ENCODE results near the gene CLRN3.

CLRN3 gene

DNA sequence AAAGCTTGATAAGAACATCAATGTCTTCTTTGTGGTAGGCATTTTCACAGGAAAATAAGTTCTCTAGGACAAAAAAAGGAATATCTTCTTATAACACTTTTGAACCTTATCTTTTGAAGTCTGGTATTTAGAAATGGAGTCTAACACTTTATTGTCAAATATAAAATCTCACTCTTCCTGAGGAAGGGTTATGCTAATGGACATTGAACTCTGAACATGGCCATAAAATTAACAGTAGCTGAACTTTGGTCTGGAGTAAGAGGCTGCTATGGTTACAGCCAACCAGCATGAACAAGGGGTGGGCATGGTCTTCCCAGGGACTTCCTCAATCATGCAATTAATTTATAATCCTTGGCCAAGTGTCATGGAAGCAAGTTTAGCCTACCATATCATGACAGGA is at the start of gene CLRN3:
CLRN3 (minus strand) TSS at position 199 of the 400 bp plus-strand sequence; CDS start at position 42, 157 bp downstream.
- DNase-seq = no peak

DNA sequence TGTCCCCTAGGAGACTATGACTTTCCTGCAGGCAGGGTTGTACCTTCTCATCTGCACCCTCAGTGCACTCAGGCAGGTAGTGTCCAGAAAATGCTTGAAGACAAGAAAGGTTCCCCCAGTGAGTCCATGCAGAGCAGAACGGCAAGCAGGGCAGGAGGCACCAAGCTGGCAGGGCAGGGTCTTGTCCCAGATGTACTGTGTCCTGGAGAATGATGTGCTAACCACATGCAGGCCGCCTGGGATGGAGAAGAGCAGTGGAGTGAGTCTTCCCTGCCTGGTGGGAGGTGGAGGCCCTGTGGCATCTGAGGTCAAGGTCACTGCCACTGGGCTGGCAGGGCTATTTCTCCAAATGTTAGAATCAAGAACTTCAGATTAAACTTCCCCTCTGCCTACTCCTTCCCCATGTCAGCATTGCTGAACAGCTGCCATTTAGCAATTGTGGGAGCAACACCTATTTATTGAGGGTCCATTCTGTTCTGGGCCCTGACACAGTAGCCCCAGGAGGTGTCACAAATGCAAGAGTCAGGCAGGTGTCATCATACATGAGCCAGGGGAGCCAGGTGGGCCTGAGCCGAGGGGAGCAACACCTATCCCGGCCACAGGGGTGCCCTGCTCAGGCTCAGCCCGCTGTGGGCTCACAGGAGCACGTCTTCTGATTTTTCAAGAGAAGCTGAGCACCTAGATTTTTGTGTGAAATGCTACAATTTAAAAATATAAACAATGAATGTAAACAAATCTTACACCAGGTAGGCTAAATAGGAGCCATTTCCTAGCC is 48.3 kb upstream of the CLRN3 start:
- DNase-seq = no peak

GRCh38 chr10:127939786-127940330 is 47.1 kb upstream of the CLRN3 start:
- DNase-seq = no peak

DNA sequence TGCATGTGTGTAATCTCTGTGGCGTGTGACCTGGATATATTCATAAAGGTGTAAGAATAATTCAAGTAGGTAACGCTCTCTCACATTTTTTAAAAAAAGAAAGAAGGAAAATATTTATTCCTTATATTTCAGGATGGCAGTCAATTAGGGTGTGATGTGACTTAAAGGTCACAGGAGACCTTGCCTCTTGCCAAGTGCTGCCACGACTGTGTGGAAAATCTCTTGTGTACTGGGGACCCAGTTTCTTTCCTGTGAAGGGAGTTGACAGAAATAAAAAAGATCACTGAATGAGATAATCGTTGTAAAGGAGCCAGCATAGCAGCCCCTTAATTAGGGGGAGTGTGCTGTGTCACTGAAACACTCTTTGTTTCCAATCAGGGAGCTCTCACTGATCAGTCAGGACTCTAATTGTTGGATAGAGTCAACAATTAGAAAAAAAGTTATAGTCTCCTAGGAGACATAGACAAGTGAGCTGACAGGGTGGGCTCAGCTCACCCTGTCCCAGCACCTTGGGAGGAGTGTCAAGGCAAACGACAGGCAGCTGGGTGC is 45.2 kb upstream of the CLRN3 start:
- DNase-seq = peak; percentile 55

DNA sequence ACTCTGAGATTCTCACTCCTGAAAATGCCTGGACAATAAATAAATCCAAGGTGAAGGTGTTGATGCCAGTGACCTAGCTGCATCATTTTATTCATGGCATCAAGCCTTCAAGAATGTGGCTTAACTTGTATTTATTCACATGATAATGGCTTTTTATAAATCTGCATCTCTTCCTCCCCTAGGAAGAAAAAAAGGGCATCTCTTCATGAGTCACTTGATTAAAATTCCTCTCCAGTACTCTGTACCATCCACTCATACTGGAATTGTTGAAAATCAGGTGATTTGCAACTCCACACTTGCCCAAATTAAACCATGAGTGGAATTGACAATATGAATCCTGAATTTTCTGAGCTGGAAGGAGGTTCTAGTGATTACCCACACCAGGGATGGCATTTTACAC is 44.3 kb upstream of the CLRN3 start:
- DNase-seq = no peak

- DNase-seq = peak; percentile 21
Measured at GRCh38 chr10:127935071-127935561, 42.4 kb upstream of the CLRN3 start.

GRCh38 chr10:127934383-127934782 is 41.6 kb upstream of the CLRN3 start:
- no peak for DNase-seq

DNA sequence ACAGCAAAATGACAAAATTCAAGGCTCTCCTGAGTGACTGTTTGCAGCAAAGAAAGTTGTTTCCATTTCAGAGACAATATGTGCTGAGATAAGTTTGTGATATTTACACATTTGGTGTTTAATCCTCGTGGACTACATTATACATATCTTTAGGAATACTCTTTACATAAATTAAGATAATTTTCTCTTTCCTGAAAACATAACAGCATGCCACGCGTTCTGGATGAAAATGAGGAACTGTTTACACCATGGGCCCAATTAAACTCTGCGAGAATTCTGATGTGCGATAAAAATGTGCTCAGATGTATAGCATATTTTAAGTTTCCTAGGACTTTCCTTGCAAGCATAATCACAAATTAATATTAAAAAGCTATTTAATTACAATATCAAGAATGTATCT is 40.5 kb upstream of the CLRN3 start:
- no peak for DNase-seq

DNA sequence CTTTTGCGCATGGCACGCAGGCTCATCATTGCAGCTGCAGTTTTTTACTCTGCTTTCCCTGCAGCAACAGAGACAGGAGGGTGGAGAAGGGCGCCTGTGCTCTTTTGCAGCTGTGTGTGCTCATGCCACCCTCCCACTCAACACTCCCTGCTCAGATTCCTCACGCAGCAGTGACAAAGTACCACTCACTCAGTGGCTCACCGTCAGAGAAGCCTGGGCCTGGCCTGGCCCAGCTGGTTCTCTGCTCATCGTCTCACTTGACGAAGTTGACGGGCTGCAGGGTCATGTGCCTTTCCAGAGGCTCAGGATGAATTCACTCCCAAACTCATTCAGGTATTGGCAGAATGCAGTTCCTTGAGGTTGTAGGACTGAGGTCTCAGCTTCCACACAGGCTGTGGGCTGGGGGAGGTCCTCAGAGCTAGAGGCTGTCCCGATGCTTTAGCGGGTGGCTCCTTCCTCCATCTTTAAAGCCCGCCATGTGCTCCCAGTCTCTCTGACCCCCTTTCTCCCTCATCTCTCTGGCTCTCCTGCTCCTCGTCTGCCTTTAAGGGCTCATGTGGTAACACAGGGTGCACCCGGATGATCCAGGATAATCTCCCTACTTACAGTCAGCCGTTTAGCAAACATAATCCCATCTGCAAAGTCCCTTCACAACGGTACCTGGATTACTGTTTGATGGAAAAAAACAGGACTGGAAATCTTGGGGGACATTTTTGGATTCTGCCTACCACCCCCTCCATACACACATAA is 40.0 kb upstream of the CLRN3 start:
- DNase-seq = no peak

DNA sequence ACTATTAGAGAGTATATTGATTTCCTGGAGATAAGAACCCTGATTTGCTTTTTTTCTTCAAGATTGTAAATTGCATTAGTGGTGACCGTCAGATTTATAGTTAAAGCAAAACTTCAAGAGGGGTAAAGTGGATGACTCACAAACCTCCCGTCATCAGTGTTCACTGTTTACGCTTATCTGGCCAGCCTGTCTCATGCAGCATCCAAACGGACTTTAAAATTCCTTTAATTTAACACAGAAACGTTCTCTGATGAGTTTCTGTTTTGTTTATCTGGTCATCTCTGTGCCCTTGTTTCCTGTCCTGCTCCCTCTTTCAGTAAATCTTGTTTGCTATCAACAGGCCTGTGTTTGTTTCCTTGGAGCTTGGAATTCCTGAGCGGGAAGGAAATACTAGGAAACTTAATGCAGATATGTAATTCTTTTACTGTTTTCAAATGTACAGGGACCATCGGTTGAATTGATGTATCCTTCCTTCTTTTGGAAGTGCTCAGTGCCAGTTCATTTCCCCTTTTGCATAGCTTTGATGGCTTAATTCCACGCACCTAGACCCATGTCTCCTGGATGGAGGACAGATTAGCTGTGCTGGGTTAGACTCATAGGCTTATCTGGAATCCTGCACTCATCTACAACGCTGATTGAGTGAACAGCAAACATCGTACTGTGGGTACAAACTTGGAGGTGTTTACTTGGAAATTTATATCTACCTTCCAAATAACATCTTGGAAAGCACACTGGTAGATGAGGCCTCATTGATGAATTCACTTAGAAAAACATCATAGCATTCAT is 35.5 kb upstream of the CLRN3 start:
- DNase-seq = no peak

GRCh38 chr10:127926455-127926854 is 33.7 kb upstream of the CLRN3 start:
- no peak for DNase-seq

DNA sequence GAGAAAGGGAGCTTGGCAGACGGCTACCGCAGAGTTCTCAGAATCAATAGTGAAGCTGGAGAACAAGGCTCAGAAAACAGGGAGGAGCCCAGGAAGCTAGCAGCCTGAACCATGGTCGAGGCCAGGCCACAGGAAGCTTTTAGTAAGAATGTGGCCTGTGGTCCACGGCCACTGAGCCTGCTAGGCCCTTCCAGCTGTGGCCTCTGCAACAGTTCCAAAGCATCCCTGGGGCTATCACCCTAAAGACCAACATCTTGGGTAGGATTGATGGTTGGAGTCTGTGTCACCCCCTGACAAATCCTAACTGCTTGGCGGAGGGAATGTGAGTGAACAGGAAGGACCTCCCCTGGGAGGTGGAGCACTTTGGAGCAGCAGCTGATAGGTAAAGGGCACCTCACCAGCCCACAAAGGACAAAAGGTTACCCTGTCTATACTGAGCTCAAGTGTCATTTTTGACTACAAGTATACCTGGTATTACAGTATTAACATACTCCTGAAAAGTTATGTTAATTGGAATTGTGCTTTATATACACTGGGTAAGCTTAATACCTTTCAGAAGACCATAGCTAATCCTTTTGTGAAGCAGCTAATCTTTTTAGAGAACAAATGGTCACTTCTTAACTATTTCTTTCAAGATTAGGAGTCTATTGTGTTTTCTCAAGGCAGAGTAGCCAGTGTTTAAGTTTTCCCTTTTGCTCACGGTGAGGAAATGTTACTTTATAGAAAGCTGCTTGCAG is 32.9 kb upstream of the CLRN3 start:
- DNase-seq = no peak

- DNase-seq = no peak
Measured at GRCh38 chr10:127923646-127924045, 30.9 kb upstream of the CLRN3 start.

- DNase-seq = peak; percentile 27
Measured at GRCh38 chr10:127922675-127923366, 30.1 kb upstream of the CLRN3 start.

DNA sequence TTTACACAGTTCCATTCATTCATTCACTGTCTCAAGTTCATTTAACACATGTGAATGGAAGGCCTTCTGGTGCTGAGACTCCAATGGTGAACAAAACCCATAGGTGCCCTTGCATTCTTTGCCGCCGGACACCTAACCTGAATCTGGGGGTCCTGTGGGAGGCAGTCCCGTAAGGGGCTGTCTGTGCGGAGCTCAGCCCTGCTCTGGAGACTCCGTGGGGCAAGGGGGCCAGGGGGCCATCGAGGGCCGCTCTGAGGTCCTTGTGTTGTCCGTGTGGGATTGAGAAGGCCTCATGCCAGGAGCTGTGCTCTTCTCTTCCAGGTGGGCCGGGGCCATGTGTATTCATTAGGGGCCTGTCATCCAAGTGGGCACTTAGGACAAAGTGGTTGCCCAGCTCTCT is 29.5 kb upstream of the CLRN3 start:
- DNase-seq = no peak

DNA sequence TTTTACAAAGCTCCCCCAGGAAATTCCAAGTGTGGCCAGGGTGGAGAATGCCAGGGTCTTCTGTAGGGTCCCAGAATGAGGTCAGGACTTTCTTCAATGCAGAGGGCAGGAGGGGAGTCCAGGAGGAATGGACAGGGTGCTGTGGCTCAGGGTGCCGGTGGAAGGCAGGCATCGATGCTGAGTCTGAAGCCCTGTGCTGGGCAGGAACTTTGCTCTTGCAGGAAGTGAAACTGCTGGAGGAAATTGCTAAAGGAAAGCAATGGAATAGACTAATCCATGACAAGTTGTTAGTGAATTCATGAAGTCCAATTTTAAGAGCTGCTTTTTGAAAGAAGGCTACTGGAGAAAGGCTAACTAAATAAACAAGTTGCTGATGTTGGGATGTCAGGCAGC is 29.0 kb upstream of the CLRN3 start:
- DNase-seq = no peak

DNA sequence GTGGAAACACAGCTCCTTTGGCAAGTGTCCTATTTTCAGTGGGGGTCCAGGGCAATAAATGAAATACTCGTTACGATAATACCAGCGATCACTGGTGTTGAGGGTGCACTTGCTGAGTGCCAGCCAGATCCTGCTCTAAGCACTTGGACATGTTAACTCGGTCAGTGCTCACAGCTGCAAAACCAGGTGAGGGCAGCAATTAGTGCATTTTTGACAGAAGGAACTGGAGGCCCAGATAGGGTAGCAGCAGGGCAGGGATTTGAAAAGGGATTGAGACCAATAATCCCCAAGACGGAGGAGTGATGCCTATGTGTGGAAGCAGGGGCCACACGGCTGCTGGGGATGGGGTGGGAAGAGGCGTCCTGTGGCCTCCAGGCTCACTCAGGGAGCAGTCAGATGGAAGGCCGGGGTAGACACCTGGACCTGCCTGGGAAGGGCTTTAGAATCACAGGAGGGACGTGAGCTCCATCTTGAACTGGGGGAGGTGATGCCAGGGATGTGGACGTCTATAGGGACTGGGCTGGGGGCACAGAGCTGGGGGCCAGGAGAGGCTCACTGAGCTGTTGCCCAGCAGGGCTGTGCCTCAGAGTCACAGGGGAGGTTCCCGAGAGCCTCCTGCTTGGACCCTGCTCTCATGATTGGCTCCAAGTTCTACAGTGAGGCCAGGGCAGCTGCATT is 28.5 kb upstream of the CLRN3 start:
- no peak for DNase-seq

DNA sequence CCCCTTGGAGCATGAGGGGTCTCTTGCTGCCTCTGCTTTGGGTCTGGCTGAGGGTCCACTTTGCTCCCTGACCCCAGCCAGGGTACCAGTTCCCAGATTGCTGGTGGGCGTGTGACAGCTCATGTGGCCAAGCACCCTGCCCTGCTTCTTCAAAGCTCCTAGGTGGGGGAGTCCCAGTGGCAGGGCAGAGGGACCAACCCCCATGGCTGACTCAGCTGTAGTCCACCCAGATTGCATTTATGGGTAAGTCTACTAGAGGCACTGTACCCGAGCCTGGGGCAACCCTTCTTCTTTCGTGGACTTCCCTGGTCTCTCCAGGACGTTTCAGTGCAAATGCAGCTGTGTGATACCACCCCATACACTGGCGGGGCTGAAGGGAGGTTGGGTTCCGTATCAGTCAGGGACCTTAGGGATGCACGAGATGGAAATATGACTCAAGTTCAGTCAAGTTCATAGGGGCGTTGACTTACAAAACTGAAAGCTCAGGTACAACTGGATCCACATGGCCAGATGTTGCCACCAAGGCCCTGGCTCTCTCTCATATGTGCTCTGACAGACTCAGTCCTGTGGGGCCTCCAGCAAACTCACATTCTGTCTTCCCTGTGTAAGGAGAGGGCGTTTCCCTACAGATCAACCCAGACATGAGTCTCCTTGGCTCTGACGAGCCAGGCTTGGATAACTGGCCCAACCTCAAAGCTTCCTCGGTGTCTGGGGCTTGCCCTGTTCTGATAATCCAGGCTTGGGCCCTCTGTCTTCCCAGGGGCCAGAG is 27.7 kb upstream of the CLRN3 start:
- DNase-seq = no peak

- peak; percentile 40 for DNase-seq
Measured at GRCh38 chr10:127919418-127920271, 26.9 kb upstream of the CLRN3 start.

Data from midbrain (tissue), 1 donor.